H9 (cell line): Measurements from ENCODE around the gene NHSL2. TPM values are rescaled to one million over a fixed set of nuclear protein-coding genes. Genes with fewer than 3 reads are reported as not detected.

Experiments
- DNase-seq: peaks from one replicate; pipeline ENCODE4 v3.0.0-alpha.2; 2017
- H2AFZ ChIP-seq: one replicate; pipeline ENCODE4 v1.6.1; 2013; ENCODE audit warnings: mild to moderate bottlenecking, low read length, control low read depth, moderate library complexity
- H2AK5ac ChIP-seq: 2 replicates; pipeline ENCODE4 v1.6.1; 2013; ENCODE audit warnings: low read length, control low read depth, mixed read lengths; ENCODE audit not compliant: insufficient read length
- H2BK120ac ChIP-seq: one replicate; pipeline ENCODE4 v1.6.1; 2013; ENCODE audit warnings: low read depth, mild to moderate bottlenecking, low read length, control low read depth, inconsistent platforms; ENCODE audit not compliant: poor library complexity, severe bottlenecking
- H2BK12ac ChIP-seq: 2 replicates; pipeline ENCODE4 v1.6.1; 2013; ENCODE audit warnings: low read length, control low read depth, mixed read lengths, low read depth; ENCODE audit not compliant: insufficient read length
- H2BK15ac ChIP-seq: 2 replicates; pipeline ENCODE4 v1.6.1; 2013; ENCODE audit warnings: low read depth, low read length, control low read depth
- H2BK20ac ChIP-seq: one replicate; pipeline ENCODE4 v1.6.1; 2013; ENCODE audit warnings: low read depth, mild to moderate bottlenecking, low read length, control low read depth, inconsistent platforms; ENCODE audit not compliant: poor library complexity, severe bottlenecking
- H2BK5ac ChIP-seq: 2 replicates; pipeline ENCODE4 v1.6.1; 2013; ENCODE audit warnings: low read length, control low read depth, mixed read lengths; ENCODE audit not compliant: insufficient read length
- H3K14ac ChIP-seq: 2 replicates; pipeline ENCODE4 v1.6.1; 2013; ENCODE audit warnings: low read length, control low read depth; ENCODE audit not compliant: insufficient read depth
- H3K18ac ChIP-seq: 2 replicates; pipeline ENCODE4 v1.6.1; 2013; ENCODE audit warnings: low read depth, mild to moderate bottlenecking, mixed read lengths, low read length, control low read depth; ENCODE audit not compliant: insufficient read length
- H3K23ac ChIP-seq: 2 replicates; pipeline ENCODE4 v1.6.1; 2013; ENCODE audit warnings: low read length, control low read depth, mixed read lengths, low read depth; ENCODE audit not compliant: insufficient read length
- H3K23me2 ChIP-seq: 2 replicates; pipeline ENCODE4 v1.6.1; 2013; ENCODE audit warnings: low read depth, mild to moderate bottlenecking, mixed read lengths, low read length, control low read depth; ENCODE audit not compliant: insufficient read length, poor library complexity, severe bottlenecking
- H3K27ac ChIP-seq: 2 replicates; pipeline ENCODE4 v1.5.1; 2013; ENCODE audit warnings: low read length, control low read depth, mixed read lengths, low read depth; ENCODE audit not compliant: insufficient read length
- H3K27me3 ChIP-seq: 2 replicates; pipeline ENCODE4 v1.6.1; 2013; ENCODE audit warnings: low read length, control low read depth, inconsistent platforms; ENCODE audit not compliant: insufficient read depth
- H3K4ac ChIP-seq: 2 replicates; pipeline ENCODE4 v1.6.1; 2013; ENCODE audit warnings: low read depth, mild to moderate bottlenecking, control low read depth, inconsistent platforms, low read length, moderate library complexity
- H3K4me1 ChIP-seq: 2 replicates; pipeline ENCODE4 v1.6.1; 2013; ENCODE audit warnings: low read length, control low read depth, inconsistent platforms; ENCODE audit not compliant: insufficient read depth
- H3K4me2 ChIP-seq: 2 replicates; pipeline ENCODE4 v1.6.1; 2013; ENCODE audit warnings: low read length, control low read depth, mixed read lengths; ENCODE audit not compliant: insufficient read length, insufficient read depth
- H3K56ac ChIP-seq: 2 replicates; pipeline ENCODE4 v1.6.1; 2013; ENCODE audit warnings: low read depth, mild to moderate bottlenecking, mixed read lengths, low read length, control low read depth; ENCODE audit not compliant: insufficient read length
- H3K79me1 ChIP-seq: 2 replicates; pipeline ENCODE4 v1.6.1; 2013; ENCODE audit warnings: low read depth, mild to moderate bottlenecking, moderate library complexity, low read length, control low read depth, inconsistent platforms; ENCODE audit not compliant: insufficient read depth, poor library complexity, severe bottlenecking
- H3K79me2 ChIP-seq: 2 replicates; pipeline ENCODE4 v1.6.1; 2013; ENCODE audit warnings: low read length, control low read depth, inconsistent platforms; ENCODE audit not compliant: insufficient read depth
- H3K9ac ChIP-seq: 2 replicates; pipeline ENCODE4 v1.6.1; 2013; ENCODE audit warnings: low read length, control low read depth, mixed read lengths; ENCODE audit not compliant: insufficient read length; ENCODE audit errors: extremely low read depth
- H3K9me3 ChIP-seq: one replicate; pipeline ENCODE4 v1.6.1; 2013; ENCODE audit warnings: low read depth, low read length, inconsistent platforms; ENCODE audit not compliant: control insufficient read depth
- H3T11ph ChIP-seq: one replicate; pipeline ENCODE4 v1.6.1; 2013; ENCODE audit warnings: mild to moderate bottlenecking, low read length, control low read depth, inconsistent platforms
- H4K20me1 ChIP-seq: one replicate; pipeline ENCODE4 v1.6.1; 2013; ENCODE audit not compliant: control insufficient read depth, insufficient read length, insufficient read depth
- H4K5ac ChIP-seq: 2 replicates; pipeline ENCODE4 v1.6.1; 2013; ENCODE audit warnings: low read depth, mild to moderate bottlenecking, mixed read lengths, low read length, control low read depth; ENCODE audit not compliant: insufficient read length
- H4K8ac ChIP-seq: replicated peaks from 2 replicates; pipeline ENCODE4 v1.6.1; 2013; ENCODE audit warnings: low read length, control low read depth, mixed read lengths, low read depth; ENCODE audit not compliant: insufficient read length
- H4K91ac ChIP-seq: 2 replicates; pipeline ENCODE4 v1.6.1; 2013; ENCODE audit warnings: low read depth, mild to moderate bottlenecking, moderate library complexity, mixed read lengths, low read length, control low read depth; ENCODE audit not compliant: insufficient read length
- H3K27ac Mint-ChIP-seq, 3 experiments: 2 replicates in 2 of 3; 3 replicates in 1 of 3; pipeline ENCODE4 v1.8.0; 2020 to 2021; ENCODE audit warnings: mixed read lengths in 3 of 3, mild to moderate bottlenecking in 1 of 3, moderate library complexity in 1 of 3
- H3K27me3 Mint-ChIP-seq: 2 replicates; pipeline ENCODE4 v1.8.0; 2021; ENCODE audit warnings: low read depth, mild to moderate bottlenecking, moderate library complexity, mixed read lengths
- H3K36me3 Mint-ChIP-seq, 3 experiments: 2 replicates in 2 of 3; 3 replicates in 1 of 3; pipeline ENCODE4 v1.8.0; 2020 to 2021; ENCODE audit warnings: low read depth in 3 of 3, mixed read lengths in 3 of 3; ENCODE audit not compliant: insufficient read depth in 1 of 3
- H3K4me1 Mint-ChIP-seq, 2 experiments: 2 replicates each; pipeline ENCODE4 v1.8.0; 2020; ENCODE audit warnings: mixed read lengths in 2 of 2
- H3K4me3 Mint-ChIP-seq, 2 experiments: 2 replicates in 1 of 2; 3 replicates in 1 of 2; pipeline ENCODE4 v1.8.0; 2020 to 2021; ENCODE audit warnings: mild to moderate bottlenecking in 2 of 2, mixed read lengths in 2 of 2, moderate library complexity in 1 of 2
- H3K9me3 Mint-ChIP-seq, 2 experiments: 2 replicates in 1 of 2; 3 replicates in 1 of 2; pipeline ENCODE4 v1.8.0; 2020; ENCODE audit warnings: mild to moderate bottlenecking in 2 of 2, mixed read lengths in 2 of 2, moderate library complexity in 1 of 2
- WGBS: extraction: QIAGEN DNeasy Blood & Tissue Kit; methylation state at CpG from one replicate; pipeline ENCODE4 v1.1.7; 2013; ENCODE audit warnings: missing lambda C conversion rate, low lambda C conversion rate, mixed read lengths; ENCODE audit not compliant: insufficient read length; ENCODE audit errors: extremely low coverage; 5-methylcytosine and 5-hydroxymethylcytosine counted together
- total RNA-seq: library from RNA; stranded (reverse); gene quantifications from 2 replicates; pipeline ENCODE4 v1.2.1, GENCODE V29; 2021
- TF ChIP-seq, protein P1 (sequence below): fragments of 200-600 bp; sonication (generic); conservative IDR thresholded peaks from 3 replicates; pipeline ENCODE4 v1.8.0; 2021; ENCODE audit warnings: antibody characterized with exemption, mild to moderate bottlenecking

The NHSL2 gene
- total RNA-seq, 1 experiment from 2014 or later = 6.4 TPM

DNA sequence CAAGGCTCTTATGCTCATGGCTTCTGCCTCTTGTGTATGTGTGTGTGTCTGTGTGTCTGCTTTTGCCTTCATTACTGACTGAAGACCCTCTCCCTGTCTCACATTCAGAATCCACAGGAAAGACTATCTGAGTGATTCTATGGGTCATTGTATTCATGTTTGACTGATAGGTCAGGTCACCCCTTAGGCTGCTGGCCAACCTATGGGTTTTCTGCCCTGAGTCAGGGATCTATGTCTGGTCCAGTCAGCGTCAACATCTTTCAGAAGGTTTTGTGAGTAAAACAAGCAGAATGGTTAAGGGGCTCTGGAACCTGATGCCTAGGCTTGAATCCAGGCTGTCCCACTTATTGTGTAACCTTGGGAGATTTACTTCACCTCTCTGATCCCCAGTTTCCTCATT lies 30.5 kb downstream of the NHSL2 start:
- Mint-ChIP-seq H3K4me1 (peaks cover 20 to 25% of the 10 kb centered on the region in 2 experiments), H3K4me3 (no peak overlapping the region), H3K27ac (no peak overlapping the region), H3K9me3 (peaks cover 34 to 38% of the 10 kb centered on the region in 2 experiments), H3K36me3 (peaks cover 0 to 6% (median 0%) of the 10 kb centered on the region in 3 experiments; a peak in 4 of 7 replicates), H3K27me3 (no peaks in the 10 kb centered on the region; the same call in 1 of the 2 replicates)
- no peak overlapping the region for H3K4ac ChIP-seq
- no peak overlapping the region for H2BK5ac ChIP-seq
- H3K23ac ChIP-seq = no peak overlapping the region
- H3K79me2 ChIP-seq = peaks cover 5% of the 10 kb centered on the region; the same call in 1 of the 2 replicates
- no peak overlapping the region for H3K56ac ChIP-seq
- no peak overlapping the region for H3T11ph ChIP-seq
- H3K9ac ChIP-seq = no peak overlapping the region
- H4K5ac ChIP-seq = no peak overlapping the region
- TF ChIP-seq, protein P1, sequence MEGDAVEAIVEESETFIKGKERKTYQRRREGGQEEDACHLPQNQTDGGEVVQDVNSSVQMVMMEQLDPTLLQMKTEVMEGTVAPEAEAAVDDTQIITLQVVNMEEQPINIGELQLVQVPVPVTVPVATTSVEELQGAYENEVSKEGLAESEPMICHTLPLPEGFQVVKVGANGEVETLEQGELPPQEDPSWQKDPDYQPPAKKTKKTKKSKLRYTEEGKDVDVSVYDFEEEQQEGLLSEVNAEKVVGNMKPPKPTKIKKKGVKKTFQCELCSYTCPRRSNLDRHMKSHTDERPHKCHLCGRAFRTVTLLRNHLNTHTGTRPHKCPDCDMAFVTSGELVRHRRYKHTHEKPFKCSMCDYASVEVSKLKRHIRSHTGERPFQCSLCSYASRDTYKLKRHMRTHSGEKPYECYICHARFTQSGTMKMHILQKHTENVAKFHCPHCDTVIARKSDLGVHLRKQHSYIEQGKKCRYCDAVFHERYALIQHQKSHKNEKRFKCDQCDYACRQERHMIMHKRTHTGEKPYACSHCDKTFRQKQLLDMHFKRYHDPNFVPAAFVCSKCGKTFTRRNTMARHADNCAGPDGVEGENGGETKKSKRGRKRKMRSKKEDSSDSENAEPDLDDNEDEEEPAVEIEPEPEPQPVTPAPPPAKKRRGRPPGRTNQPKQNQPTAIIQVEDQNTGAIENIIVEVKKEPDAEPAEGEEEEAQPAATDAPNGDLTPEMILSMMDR = no peak
- H2BK120ac ChIP-seq = no peak overlapping the region
- H3K27me3 ChIP-seq = no peaks in the 10 kb centered on the region
- WGBS = no CpG with 5 or more reads among the region's 1 CpG
- no peak overlapping the region for H3K27ac ChIP-seq
- no peak for DNase-seq
- no peak overlapping the region for H2BK20ac ChIP-seq
- H4K8ac ChIP-seq = no peak overlapping the region
- no peak overlapping the region for H4K91ac ChIP-seq
- no peaks in the 10 kb centered on the region for H3K23me2 ChIP-seq
- no peak overlapping the region for H2AFZ ChIP-seq
- H3K4me1 ChIP-seq = no peaks in the 10 kb centered on the region; the same call in 1 of the 2 replicates
- no peak overlapping the region for H2BK12ac ChIP-seq
- no peak overlapping the region for H3K14ac ChIP-seq
- no peak overlapping the region for H3K18ac ChIP-seq
- no peaks in the 10 kb centered on the region for H4K20me1 ChIP-seq
- peaks cover 67% of the 10 kb centered on the region for H3K9me3 ChIP-seq
- H2AK5ac ChIP-seq = no peak overlapping the region
- no peaks in the 10 kb centered on the region for H3K79me1 ChIP-seq
- no peak overlapping the region for H2BK15ac ChIP-seq
- no peak overlapping the region for H3K4me2 ChIP-seq
